Progenitor cell of endocrine pancreas (in vitro differentiated cells): ENCODE results near the gene TPPP3. TPM values are rescaled to one million over a fixed set of nuclear protein-coding genes. Genes with fewer than 3 reads are reported as not detected.
A peak's percentile ranks its signal among the peaks of the same experiment; 100 is the strongest.
"Not testable (repeated sequence)": the region's sequence is repeated elsewhere in the genome, so short reads cannot be mapped to it uniquely, and the experiment has no call there.

Experiments used
- DNase-seq: peaks from one replicate; pipeline ENCODE4 v3.0.0; 2021; ENCODE audit warnings: low spot score; ENCODE audit not compliant: unreplicated experiment
- H3K27ac Mint-ChIP-seq: 2 replicates; pipeline ENCODE4 v1.8.0; 2021; ENCODE audit warnings: mild to moderate bottlenecking, moderate library complexity, mixed read lengths
- H3K27me3 Mint-ChIP-seq: 2 replicates; pipeline ENCODE4 v1.8.0; 2021; ENCODE audit warnings: mixed read lengths
- H3K36me3 Mint-ChIP-seq: 2 replicates; pipeline ENCODE4 v1.8.0; 2022; ENCODE audit warnings: mixed read lengths; ENCODE audit not compliant: insufficient read depth
- H3K4me1 Mint-ChIP-seq: 2 replicates; pipeline ENCODE4 v1.8.0; 2021; ENCODE audit warnings: low read depth, mixed read lengths
- H3K4me3 Mint-ChIP-seq: 2 replicates; pipeline ENCODE4 v1.8.0; 2021; ENCODE audit warnings: low read depth, mild to moderate bottlenecking, moderate library complexity, mixed read lengths
- H3K9me3 Mint-ChIP-seq: 2 replicates; pipeline ENCODE4 v1.8.0; 2021; ENCODE audit warnings: low read depth, mixed read lengths
- total RNA-seq: library from RNA; stranded (reverse); gene quantifications from 2 replicates; pipeline ENCODE4 v1.2.1, GENCODE V29; 2021
- TF ChIP-seq, protein P1 (sequence below): fragments of 200-600 bp; sonication (generic); IDR thresholded peaks from one replicate; pipeline ENCODE4 v1.5.0; 2021; ENCODE audit warnings: antibody characterized with exemption, mild to moderate bottlenecking; ENCODE audit not compliant: unreplicated experiment

The TPPP3 gene
- total RNA-seq, 1 donor from 2014 or later = 17.5 TPM

DNA sequence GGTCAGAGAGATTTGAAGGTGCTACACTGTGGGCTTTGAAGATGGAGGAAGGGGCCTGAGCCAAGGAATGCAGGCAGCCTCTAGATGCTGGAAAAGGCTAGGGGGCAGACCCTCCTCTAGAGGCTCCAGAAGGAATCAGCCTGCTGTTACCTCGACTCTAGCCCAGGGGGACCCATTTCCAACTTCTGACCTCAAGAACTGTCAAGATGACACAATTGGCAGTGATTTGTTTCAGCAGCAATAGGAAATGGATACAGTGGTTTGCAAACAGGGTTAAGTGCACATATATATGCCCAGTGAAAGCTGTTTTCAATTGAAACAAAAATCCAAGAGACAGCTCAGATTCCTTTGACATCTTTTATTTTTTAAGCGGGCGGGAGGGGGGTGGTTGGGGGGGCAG, 26.6 kb upstream of the TPPP3 start:
- Mint-ChIP-seq H3K36me3 (no peaks in the 10 kb centered on the region), H3K4me1 (peaks cover 14% of the 10 kb centered on the region), H3K4me3 (no peak overlapping the region), H3K27ac (no peak overlapping the region), H3K27me3 (peaks cover 32% of the 10 kb centered on the region), H3K9me3 (no peaks in the 10 kb centered on the region)
- DNase-seq = no peak
- TF ChIP-seq, protein P1, sequence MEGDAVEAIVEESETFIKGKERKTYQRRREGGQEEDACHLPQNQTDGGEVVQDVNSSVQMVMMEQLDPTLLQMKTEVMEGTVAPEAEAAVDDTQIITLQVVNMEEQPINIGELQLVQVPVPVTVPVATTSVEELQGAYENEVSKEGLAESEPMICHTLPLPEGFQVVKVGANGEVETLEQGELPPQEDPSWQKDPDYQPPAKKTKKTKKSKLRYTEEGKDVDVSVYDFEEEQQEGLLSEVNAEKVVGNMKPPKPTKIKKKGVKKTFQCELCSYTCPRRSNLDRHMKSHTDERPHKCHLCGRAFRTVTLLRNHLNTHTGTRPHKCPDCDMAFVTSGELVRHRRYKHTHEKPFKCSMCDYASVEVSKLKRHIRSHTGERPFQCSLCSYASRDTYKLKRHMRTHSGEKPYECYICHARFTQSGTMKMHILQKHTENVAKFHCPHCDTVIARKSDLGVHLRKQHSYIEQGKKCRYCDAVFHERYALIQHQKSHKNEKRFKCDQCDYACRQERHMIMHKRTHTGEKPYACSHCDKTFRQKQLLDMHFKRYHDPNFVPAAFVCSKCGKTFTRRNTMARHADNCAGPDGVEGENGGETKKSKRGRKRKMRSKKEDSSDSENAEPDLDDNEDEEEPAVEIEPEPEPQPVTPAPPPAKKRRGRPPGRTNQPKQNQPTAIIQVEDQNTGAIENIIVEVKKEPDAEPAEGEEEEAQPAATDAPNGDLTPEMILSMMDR = no peak

DNA sequence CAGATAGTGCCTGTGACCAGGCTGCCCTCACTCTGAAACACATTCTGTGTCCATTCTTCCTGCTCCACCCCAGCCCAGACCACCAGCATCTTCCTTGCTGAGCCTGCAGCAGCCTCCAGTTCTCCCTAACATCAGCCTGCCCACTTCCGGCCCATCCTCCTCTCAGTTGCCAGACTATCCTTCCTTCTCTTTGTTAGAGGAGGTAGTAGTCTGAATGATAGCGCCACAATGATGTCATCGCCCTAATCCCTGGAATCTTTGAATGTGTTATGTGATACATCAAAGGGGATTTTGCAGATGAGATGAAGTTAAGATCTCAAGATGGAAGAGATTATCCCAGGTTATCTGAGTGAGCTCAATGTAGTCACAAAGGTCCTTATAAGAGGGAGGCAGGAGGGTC, 26.2 kb upstream of the TPPP3 start:
- TF ChIP-seq, protein P1 = no peak
- H3K27me3 Mint-ChIP-seq = peaks cover 31% of the 10 kb centered on the region
- H3K9me3 Mint-ChIP-seq = no peaks in the 10 kb centered on the region
- no peak overlapping the region for H3K27ac Mint-ChIP-seq
- H3K4me3 Mint-ChIP-seq = no peak overlapping the region
- DNase-seq = no peak
- H3K4me1 Mint-ChIP-seq = peaks cover 11% of the 10 kb centered on the region
- no peaks in the 10 kb centered on the region for H3K36me3 Mint-ChIP-seq

DNA sequence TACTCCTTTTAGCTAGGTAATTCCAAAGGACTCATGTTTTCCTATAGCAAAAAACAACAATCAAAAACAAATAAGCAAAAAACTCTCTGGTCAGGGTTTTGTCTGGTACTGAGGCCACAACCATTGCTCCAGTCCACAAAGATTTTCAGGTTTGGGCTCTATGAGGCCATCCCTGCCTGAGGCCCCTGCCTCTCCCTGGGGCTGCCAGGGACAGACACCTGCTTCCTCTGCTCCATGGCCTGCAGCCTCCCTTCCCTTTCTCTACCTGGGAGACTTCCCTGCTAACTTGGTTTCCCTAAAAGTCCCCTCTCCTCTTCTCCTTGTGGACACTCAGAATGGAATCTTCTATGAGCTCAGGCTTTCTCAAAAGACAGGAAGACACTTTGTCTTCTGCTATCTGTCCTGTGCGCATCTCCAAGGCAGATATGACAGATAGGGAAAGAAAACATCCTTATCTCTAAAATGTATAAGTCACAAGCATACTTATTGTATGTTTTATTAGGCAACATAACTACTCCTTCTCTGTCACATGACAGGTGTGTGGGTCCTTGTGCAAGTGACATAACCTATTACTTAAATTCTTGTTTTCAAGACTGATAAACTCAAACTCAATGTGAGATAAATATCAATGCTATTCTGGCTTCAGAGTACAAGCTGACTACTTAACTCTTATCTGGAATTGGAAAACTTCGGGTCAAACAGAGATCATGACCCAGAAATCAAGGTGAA, 24.2 kb upstream of the TPPP3 start:
- H3K4me1 Mint-ChIP-seq = peaks cover 5% of the 10 kb centered on the region
- H3K9me3 Mint-ChIP-seq = no peaks in the 10 kb centered on the region
- H3K36me3 Mint-ChIP-seq = peaks cover 2% of the 10 kb centered on the region
- peaks cover 17% of the 10 kb centered on the region for H3K27me3 Mint-ChIP-seq
- H3K27ac Mint-ChIP-seq = no peak overlapping the region
- H3K4me3 Mint-ChIP-seq = peak overlapping the region; percentile 45
- TF ChIP-seq, protein P1 = no peak
- DNase-seq = no peak

DNA sequence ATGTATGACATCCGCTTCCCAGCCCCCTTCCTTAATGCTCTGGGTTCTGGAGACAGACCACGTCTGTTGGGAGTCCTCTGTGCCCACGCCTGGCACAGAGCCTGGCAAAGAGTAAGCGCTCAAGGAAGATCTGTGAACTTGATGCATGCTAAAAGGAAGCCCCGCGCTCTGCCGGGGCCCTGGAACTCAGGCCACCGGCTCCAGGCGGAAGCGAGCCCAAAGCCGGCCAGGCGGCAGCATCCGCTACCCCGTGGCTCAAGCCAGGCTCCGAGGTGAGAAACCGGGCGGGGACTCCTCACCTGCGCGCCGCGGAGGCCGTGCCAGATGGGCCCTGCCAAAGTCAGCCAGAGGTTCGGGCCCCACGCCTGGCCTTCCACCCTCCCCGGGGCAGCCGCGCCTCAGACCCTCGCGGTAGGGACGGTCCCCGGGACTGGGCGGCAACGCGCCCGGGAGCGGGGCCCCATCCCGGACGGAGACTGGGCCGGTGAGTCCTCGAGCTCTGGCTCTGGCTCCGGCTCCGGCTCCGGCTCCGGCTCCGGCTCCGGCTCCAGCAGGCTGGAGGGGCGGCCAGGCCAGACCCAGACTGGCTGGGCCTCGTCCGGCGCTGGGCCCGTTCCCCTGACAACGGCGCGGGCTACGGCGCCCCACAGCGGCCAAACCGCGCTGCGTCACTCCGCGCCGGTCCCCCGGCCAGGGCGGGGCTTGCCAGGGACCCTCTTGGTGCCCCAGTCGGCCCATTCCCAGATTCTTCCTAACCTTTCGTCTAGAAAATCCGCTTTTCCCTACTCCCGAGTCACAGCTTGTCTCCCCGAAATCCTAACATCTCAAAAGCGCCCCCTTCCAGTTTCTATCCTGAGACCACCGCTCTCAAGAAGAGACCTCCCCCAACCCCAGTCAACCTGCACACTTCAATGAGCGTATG, 22.8 kb upstream of the TPPP3 start, which contains the start of gene ZDHHC1:
ZDHHC1 (minus strand) TSS at position 606 of the 922 bp plus-strand sequence. CDS start 8,702 bp downstream, outside the sequence.
- Mint-ChIP-seq H3K27me3 (peaks cover 15% of the 10 kb centered on the region), H3K9me3 (no peaks in the 10 kb centered on the region), H3K4me3 (peak within 1 kb of the TSS; percentile 76), H3K4me1 (peaks cover 7% of the 10 kb centered on the region), H3K36me3 (peaks cover 2% of the 10 kb centered on the region), H3K27ac (peak within 1 kb of the TSS; percentile 85)
- DNase-seq = peak; percentile 72
- TF ChIP-seq, protein P1 = peak; percentile 62

DNA sequence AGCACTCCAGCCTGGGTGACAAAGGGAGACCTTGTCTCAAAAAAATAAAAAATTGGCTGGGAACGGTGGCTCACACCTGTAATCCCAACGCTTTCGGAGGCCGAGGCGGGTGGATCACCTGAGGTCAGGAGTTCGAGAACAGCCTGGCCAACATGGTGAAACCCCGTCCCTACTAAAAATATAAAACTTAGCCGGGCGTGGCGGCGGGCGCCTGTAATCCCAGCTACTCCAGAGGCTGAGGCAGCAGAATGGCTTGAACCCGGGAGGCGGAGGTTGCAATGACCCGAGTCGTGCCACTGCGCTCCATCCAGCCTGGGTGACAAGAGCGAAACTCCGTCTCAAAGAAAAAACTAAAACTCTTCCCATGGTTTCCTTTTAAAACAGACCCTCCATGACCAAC, 22.1 kb upstream of the TPPP3 start:
- not testable (repeated sequence) for DNase-seq, H3K4me1 Mint-ChIP-seq, H3K36me3 Mint-ChIP-seq, H3K9me3 Mint-ChIP-seq
- H3K27ac Mint-ChIP-seq = peak overlapping the region; percentile 53
- peak overlapping the region; percentile 76 for H3K4me3 Mint-ChIP-seq
- H3K27me3 Mint-ChIP-seq = peaks cover 15% of the 10 kb centered on the region
